Left lobe of liver (tissue), 2 donors: ENCODE results near the gene NRN1L. TPM values are rescaled to one million over a fixed set of nuclear protein-coding genes. Genes with fewer than 3 reads are reported as not detected.
A peak's percentile ranks its signal among the peaks of the same experiment; 100 is the strongest.
"Not testable (repeated sequence)": the region's sequence is repeated elsewhere in the genome, so short reads cannot be mapped to it uniquely, and the experiment has no call there.

ENCODE experiments used
- ATAC-seq: fragments of 200-7000 bp; cut with Tn5 transposase; one replicate; pipeline ENCODE4 v1.9.1; 2020; ENCODE audit warnings: mild to moderate bottlenecking, moderate library complexity
- DNase-seq: peaks from one replicate; pipeline ENCODE4 v3.0.0-alpha.2; 2020; ENCODE audit warnings: low spot score
- total RNA-seq: library from RNA; stranded (reverse); gene quantifications from one replicate; pipeline ENCODE4 v1.2.1, GENCODE V29; 2021
- donor health status: DM: no; HTN: no; CAD: no; lungs with moderate emphysema.
- donor health status: DM: no; HTN: yes; CAD: no.

The NRN1L gene
- total RNA-seq: 0.88 TPM

- ATAC-seq (peak; percentile 94), DNase-seq (peak; percentile 93)
Observed at GRCh38 chr16:67884684-67885083, at the start of gene NRN1L. TSS of gene NRN1L (plus strand) at chr16:67884885. CDS start at chr16:67884904, 19 bp downstream.

DNA sequence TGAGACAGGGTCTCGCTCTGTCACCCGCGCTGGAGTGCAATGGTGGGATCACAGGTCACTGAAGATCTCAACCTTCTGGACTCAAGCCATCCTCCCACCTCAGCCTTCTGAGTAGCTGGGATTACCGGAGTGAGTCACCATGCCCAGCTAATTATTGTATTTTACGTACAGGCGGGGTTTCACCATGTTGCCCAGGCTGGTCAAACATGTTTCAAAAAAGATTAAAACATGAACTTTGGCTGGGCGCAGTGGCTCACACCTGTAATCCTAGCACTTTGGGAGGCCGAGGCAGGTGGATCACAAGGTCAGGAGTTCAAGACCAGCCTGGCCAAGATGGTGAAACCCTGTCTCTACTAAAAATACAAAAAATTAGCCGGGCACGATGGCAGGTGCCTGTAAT lies 47.5 kb upstream of the NRN1L start:
- not testable (repeated sequence) for DNase-seq, ATAC-seq

GRCh38 chr16:67837811-67838210 lies 46.9 kb upstream of the NRN1L start:
- ATAC-seq (no peak), DNase-seq (no peak)

DNA sequence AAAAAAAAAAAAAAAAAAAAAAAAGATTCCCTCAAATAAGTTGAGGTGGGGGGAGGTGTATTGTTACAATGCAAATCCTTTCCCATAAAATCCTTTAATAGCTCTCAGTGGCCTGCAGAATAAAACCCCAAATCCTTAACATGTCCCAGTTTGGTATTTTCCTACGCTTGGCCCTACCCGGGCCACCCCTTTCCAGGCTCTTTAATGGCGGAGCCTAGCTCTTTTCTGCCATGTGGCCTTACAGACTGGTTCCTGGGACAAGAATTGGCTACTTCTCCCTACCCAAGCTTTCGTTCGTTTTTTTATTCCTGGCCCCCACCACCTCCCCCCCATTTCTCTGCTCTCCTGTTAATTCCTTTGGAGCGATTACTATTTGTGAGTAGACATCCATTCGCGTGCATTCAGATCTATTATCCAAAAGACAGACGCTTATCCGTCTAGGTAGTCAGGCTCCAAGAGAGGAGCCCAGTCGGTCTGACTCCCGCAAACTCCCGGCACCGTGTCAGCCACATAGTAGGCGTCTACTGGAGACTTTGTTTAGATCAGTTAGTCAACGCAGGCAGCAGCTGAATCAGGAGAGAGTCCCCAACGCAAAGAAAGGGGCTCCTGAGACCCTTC lies 43.4 kb upstream of the NRN1L start:
- peak; percentile 0 for ATAC-seq
- no peak for DNase-seq

GRCh38 chr16:67841816-67842508 lies 42.7 kb upstream of the NRN1L start, which contains the start of gene THAP11:
TSS of gene THAP11 (plus strand) at chr16:67842320. CDS start at chr16:67842555, 235 bp downstream.
- DNase-seq (peak; percentile 95), ATAC-seq (peak; percentile 74)

- DNase-seq (peak; percentile 51), ATAC-seq (peak; percentile 36)
Observed at GRCh38 chr16:67842509-67843342, 42.0 kb upstream of the NRN1L start.

DNA sequence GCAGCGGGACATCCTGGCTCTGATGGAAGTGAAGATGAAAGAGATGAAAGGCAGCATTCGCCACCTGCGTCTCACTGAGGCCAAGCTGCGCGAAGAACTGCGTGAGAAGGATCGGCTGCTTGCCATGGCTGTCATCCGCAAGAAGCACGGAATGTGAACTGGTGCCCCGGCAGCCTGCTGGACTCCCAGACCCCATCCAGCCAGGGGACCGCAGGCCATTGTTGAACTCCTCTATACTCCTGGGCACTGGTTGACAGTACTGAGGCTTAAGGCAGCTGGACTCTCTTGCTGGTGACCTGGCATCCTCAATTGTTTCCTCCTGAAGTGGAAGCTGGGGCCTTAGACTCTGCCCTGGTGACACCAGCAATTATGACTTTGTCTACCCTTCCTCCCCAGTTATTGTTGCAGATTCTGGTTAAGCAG lies 41.3 kb upstream of the NRN1L start:
- no peak for DNase-seq
- ATAC-seq: no peak

- ATAC-seq (no peak), DNase-seq (no peak)
Observed at GRCh38 chr16:67844497-67844896, 40.2 kb upstream of the NRN1L start.

- ATAC-seq (no peak), DNase-seq (no peak)
Observed at GRCh38 chr16:67845291-67846062, 39.2 kb upstream of the NRN1L start.

DNA sequence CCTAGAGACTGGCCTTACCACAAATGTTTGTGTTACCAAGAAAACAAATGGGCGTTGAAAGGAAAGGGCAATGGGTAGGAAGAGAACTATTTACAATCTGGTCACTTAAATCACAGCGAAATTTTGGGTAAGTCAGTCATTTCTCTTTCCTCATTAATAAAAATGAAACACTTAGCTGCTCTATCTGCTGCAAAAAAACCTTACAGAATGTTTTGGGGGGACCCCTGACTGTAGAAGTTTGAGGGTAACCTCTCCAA lies 38.7 kb upstream of the NRN1L start:
- ATAC-seq (no peak), DNase-seq (no peak)

GRCh38 chr16:67846320-67847063 lies 38.2 kb upstream of the NRN1L start, which contains the start of gene NUTF2:
TSS of gene NUTF2 (plus strand) at chr16:67846933. CDS start at chr16:67865131, 18,198 bp downstream.
- peak; percentile 97 for DNase-seq
- peak; percentile 83 for ATAC-seq

GRCh38 chr16:67847064-67847861 lies 37.4 kb upstream of the NRN1L start, which contains the start of gene CENPT:
TSS of gene CENPT (minus strand) at chr16:67847693. CDS start at chr16:67833859, 13,834 bp downstream.
- no peak for DNase-seq

GRCh38 chr16:67848118-67848517 lies 36.6 kb upstream of the NRN1L start:
- DNase-seq: no peak

More at GRCh38 chr16:67847064-67847861, 37.4 kb upstream of the NRN1L start, which contains the start of gene CENPT:
- ATAC-seq: peak; percentile 67

DNA sequence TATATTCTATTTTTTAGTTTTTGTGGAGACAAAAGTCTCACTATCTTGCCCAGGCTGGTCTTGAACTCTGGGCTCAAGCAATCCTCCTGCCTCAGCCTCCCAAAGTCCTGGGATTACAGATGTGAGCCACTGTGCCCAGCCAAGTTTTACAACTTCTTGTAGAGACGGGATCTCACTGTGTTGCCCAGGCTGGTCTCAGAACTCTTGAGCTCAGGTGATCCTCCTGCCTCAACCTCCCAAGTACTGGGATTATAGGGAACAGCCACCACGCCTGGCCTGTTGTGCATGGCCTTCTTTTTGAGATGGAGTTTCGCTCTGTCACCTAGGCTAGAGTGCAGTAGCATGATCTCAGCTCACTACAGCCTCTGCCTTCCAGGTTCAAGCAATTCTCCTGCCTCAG lies 31.0 kb upstream of the NRN1L start:
- no peak for DNase-seq
- ATAC-seq: no peak

More at GRCh38 chr16:67848118-67848517, 36.6 kb upstream of the NRN1L start:
- no peak for ATAC-seq

DNA sequence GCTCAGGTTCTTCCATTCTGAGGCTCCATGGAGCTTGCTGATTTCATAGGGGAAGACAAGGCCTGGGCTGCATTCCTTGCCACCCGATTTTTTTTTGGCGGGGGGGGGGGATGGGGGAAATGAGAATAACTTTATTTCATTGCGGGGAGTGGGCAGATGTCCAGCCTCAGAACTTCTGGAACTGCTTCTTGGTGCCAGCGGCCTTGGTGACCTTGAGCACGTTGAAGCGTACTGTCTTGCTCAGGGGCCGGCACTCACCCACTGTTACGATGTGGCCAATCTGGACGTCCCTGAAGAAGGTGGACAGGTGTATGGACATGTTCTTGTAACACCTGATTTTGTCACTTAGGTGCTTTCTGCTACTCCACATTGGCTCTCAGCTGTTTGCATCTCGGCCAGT lies 28.9 kb upstream of the NRN1L start:
- ATAC-seq: no peak
- DNase-seq: no peak

GRCh38 chr16:67856927-67857546 lies 27.6 kb upstream of the NRN1L start:
- ATAC-seq: no peak
- DNase-seq: no peak

- ATAC-seq (peak; percentile 95), DNase-seq (peak; percentile 90)
Observed at GRCh38 chr16:67857547-67858233, 27.0 kb upstream of the NRN1L start.

GRCh38 chr16:67858500-67858899 lies 26.2 kb upstream of the NRN1L start:
- no peak for DNase-seq
- ATAC-seq: no peak
